ENCODE data around the gene ZFY.

DNA sequence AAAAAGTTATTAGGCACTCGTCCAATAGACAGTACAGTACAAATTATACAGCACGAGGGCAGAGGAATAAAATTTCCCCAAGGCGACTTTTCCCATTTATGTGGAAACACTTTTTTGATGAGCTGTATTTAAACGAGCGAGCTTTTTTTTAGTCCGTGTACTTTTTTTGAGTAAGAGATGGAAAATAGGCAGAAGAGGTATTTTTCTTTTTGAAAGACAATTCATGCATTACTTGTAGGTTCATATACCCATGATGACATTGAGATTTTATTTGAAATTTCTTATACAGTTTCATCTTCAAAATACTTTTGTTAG, 1.2 kb downstream of the ZFY start:
- TF ChIP-seq, protein P1, sequence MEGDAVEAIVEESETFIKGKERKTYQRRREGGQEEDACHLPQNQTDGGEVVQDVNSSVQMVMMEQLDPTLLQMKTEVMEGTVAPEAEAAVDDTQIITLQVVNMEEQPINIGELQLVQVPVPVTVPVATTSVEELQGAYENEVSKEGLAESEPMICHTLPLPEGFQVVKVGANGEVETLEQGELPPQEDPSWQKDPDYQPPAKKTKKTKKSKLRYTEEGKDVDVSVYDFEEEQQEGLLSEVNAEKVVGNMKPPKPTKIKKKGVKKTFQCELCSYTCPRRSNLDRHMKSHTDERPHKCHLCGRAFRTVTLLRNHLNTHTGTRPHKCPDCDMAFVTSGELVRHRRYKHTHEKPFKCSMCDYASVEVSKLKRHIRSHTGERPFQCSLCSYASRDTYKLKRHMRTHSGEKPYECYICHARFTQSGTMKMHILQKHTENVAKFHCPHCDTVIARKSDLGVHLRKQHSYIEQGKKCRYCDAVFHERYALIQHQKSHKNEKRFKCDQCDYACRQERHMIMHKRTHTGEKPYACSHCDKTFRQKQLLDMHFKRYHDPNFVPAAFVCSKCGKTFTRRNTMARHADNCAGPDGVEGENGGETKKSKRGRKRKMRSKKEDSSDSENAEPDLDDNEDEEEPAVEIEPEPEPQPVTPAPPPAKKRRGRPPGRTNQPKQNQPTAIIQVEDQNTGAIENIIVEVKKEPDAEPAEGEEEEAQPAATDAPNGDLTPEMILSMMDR (IDR thresholded peaks at IDR 0.05): no peak
- TF ChIP-seq POLR2A (IDR thresholded peaks at IDR 0.05): no peak
